ENCODE results near the gene TXNRD2.

- TF ChIP-seq GATA2 (IDR thresholded peaks at IDR 0.05; ENCODE audit: low read depth, low read length) (peak; percentile 53; the same call in 1 of the 2 replicates), GATA3 (IDR thresholded peaks at IDR 0.05; ENCODE audit: low read depth, low read length) (no peak)
Measured at GRCh38 chr22:19880786-19881569, 60.6 kb downstream of the TXNRD2 start.
